ACHN (cell line): ENCODE data around the gene KSR2.

ENCODE experiments used
- DNase-seq: peaks from one replicate; pipeline ENCODE4 v3.0.0-alpha.2; 2015
- in situ Hi-C: cut with HindIII; loops from 2 replicates; pipeline ENCODE4 v1.10.0; 2017; ENCODE audit warnings: low sequenced_read_pairs, low pct_ligation_motif_present, low pct_unique_long_range_greater_than_20kb

KSR2 gene

GRCh38 chr12:117459229-117459628, 509.6 kb downstream of the KSR2 start:
- in situ Hi-C loops = no loop called here
- DNase-seq = no peak

- in situ Hi-C loops = no loop called here
- no peak for DNase-seq
Observed at GRCh38 chr12:117457189-117457588, 511.6 kb downstream of the KSR2 start.

- in situ Hi-C loops = no loop called here
Observed at GRCh38 chr12:117456076-117456475, 512.7 kb downstream of the KSR2 start.

GRCh38 chr12:117453961-117454360, 514.8 kb downstream of the KSR2 start:
- DNase-seq = no peak
- in situ Hi-C loops = no loop called here

More at GRCh38 chr12:117456076-117456475, 512.7 kb downstream of the KSR2 start:
- no peak for DNase-seq

- DNase-seq = no peak
- in situ Hi-C loops = no loop called here
Observed at GRCh38 chr12:117452112-117452511, 516.7 kb downstream of the KSR2 start.

- in situ Hi-C loops = no loop called here
- no peak for DNase-seq
Observed at GRCh38 chr12:117450209-117450608, 518.6 kb downstream of the KSR2 start.

DNA sequence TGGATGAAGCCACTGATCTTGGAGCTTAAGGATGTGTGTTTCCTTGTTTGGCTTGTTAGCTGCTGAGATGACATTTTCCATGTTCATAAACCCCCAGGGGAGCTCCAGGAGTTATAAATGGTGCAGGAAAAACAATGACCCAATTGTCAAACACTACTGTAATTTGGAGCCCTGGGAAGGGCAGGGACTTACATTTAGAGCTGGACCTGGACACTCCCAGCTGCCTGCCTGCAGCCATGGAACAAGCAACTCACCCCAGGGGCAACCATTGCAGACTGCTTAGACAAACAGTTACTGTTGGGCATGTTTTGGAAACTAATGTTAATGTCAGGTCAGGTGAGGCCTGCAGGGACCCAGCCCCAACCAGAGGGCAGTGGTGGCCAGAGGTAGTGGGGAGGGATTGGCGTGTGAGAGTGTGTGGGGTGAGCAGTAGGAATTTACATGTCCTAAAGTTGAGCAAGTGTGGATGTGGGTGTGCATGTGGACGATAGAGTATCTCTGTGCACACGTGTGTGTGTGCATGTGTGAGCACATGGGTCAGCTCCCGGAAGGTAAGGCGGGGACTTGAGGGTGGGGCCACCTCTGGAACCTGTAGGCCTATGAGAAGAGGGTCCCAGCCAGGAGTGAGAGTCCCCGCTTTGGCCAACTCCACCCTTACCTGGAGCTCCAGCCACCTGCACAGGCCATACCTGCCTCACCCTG, 521.0 kb downstream of the KSR2 start:
- in situ Hi-C loops = no loop called here
- DNase-seq = no peak

GRCh38 chr12:117444781-117445180, 524.0 kb downstream of the KSR2 start:
- in situ Hi-C loops = no loop called here
- DNase-seq = no peak

DNA sequence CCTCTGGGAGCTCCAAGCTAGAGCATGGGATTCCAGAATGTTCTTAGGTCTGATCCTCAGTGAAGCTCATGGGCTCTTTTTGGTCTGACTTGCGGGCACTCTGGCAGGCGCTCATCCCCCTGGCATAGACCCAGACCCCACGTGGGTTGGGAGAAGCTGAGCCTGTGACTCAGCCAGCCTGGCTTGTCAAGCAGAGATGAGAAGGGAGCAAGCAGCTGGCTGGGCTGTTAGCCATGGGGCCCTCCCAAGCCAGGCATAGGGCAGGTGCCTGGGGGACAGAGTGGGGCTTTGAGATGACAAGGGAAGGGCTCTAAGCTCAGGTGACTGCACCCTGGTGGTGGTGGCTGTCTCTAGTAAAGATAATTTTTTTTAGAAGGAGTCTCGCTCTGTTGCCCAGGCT, 527.0 kb downstream of the KSR2 start:
- in situ Hi-C loops = no loop called here
- peak; percentile 89 for DNase-seq

- in situ Hi-C loops = no loop called here
- DNase-seq = no peak
Observed at GRCh38 chr12:117440384-117440783, 528.4 kb downstream of the KSR2 start.

- in situ Hi-C loops = no loop called here
Observed at GRCh38 chr12:117439531-117440001, 529.2 kb downstream of the KSR2 start.

GRCh38 chr12:117438809-117439208, 530.0 kb downstream of the KSR2 start:
- in situ Hi-C loops = no loop called here
- DNase-seq = no peak

More at GRCh38 chr12:117439531-117440001, 529.2 kb downstream of the KSR2 start:
- DNase-seq = no peak

DNA sequence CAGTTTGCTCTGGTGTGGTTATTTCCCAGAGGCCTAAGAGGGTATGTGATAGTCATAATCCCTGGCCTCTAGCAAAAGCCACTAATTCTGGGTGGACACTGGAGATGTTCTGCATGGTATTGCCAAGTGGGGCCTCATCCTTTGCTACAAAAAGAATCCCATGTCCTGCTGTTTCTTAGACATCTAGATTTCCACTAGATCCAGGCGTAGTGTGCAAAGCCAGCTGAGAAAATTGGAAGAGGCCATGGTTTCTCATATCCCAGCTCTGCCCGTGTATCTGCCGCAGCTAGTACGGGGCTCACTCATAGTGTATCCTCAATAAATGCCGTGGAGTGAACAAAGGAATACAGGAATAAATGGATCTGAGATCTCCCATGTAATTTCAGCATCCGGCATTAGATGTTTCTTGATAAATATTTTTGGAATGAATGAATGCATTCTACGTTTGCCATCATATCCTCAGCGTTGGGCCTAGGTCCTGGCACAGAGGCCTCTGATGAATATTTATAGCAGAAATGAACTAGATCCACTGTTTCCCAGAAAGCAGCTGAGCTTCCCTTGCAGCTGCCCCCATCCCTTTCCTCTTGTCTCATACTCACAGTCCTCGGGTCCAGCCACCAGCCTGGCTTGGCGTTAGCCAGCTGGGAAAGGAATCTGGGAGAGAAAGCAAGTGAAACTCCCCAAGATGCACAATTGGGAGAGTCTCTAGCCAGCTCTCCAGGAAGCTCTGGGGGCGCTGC, 531.1 kb downstream of the KSR2 start:
- in situ Hi-C loops = no loop called here
- DNase-seq = no peak

DNA sequence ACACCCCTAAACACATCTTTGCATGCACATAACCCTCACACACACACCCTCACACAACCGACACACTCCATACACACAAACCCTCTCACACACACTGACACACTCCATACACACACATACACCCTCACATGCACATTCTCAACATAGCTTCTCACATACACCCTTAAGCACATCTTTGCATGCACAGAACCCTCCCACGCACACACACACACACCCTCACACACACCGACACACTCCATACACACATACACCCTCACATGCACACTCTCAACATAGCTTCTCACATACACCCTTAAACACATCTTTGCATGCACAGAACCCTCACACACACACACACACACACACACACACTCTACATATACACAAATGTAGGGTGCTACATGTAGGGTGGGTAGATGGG, 534.9 kb downstream of the KSR2 start:
- DNase-seq = no peak
- in situ Hi-C loops = no loop called here

GRCh38 chr12:117430246-117430645, 538.5 kb downstream of the KSR2 start:
- DNase-seq = no peak
- in situ Hi-C loops = no loop called here

DNA sequence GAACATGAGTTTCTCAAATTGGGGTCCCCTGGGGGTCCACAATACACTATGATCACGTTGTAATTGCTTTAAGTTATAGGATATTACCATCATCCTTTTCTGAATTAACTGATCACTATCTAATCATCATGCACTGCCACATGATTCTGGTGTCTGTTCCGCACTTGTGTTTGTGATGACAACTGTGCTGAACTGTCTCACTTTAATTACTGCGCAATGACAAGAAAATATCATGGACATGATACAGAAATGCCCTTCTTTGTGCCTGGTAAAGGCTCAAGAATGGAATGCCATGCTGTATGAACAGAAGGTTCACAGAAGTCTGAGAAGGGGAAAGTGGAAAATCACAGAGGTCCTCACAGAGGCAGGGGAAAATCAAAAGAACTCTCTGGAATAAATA, 541.6 kb downstream of the KSR2 start:
- no peak for DNase-seq
- in situ Hi-C loops = no loop called here

DNA sequence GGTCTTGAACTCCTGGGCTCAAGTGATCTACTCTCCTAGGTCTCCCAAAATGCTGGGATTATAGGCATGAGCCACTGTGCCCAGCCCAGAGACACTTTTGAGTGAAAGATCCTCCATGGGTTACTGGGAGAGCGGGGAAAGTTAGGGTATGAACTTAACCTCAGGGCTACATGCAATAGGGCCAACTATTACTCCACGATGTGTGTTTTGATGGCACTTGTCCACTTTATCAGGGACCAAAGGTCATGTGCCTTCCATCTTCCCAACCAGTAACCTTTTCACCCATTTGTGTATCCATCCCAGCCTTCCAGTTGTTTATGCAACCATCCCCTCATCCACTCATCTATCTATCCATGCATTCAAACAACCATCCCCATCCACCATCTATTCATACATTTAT, 546.8 kb downstream of the KSR2 start:
- DNase-seq = no peak
- in situ Hi-C loops = no loop called here

GRCh38 chr12:117421068-117421752, 547.6 kb downstream of the KSR2 start:
- in situ Hi-C loops = no loop called here
- DNase-seq = no peak

- in situ Hi-C loops = no loop called here
Observed at GRCh38 chr12:117417004-117417403, 551.8 kb downstream of the KSR2 start.

More at GRCh38 chr12:117417004-117417403, 551.8 kb downstream of the KSR2 start:
- DNase-seq = no peak
